Kidney (tissue), 14 donors: ENCODE results near the gene TRIM47. TPM values are rescaled to one million over a fixed set of nuclear protein-coding genes. Genes with fewer than 3 reads are reported as not detected.

Experiments
- DNase-seq, 5 donors: peaks; one replicate each; pipeline ENCODE4 v3.0.0-alpha.2; 2013 to 2020
- FAIRE-seq: peaks from 2 replicates; lab custom pipeline; 2012; peaks lifted over from hg19 to GRCh38; lab: Jason Lieb, UNC
- H3K27ac ChIP-seq, 2 donors: one replicate each; pipeline ENCODE4 v1.7.0; 2013; ENCODE audit warnings: low read depth in 2 of 2, low read length in 2 of 2, inconsistent platforms in 1 of 2
- H3K27me3 ChIP-seq: one replicate; pipeline ENCODE4 v1.7.1; 2013; ENCODE audit warnings: low read length, inconsistent platforms; ENCODE audit not compliant: control insufficient read depth, insufficient read depth
- H3K36me3 ChIP-seq, 3 donors: one replicate each; pipeline versions ENCODE4 v1.7.0 to v1.7.1; 2013; ENCODE audit warnings: low read length in 3 of 3, control low read depth in 1 of 3, inconsistent platforms in 1 of 3; ENCODE audit not compliant: insufficient read depth in 3 of 3, control insufficient read depth in 2 of 3
- H3K4me1 ChIP-seq, 3 donors: one replicate each; pipeline versions ENCODE4 v1.7.0 to v1.7.1; 2013; ENCODE audit warnings: low read length in 3 of 3, inconsistent platforms in 1 of 3, low read depth in 1 of 3; ENCODE audit not compliant: control insufficient read depth in 2 of 3, insufficient read depth in 2 of 3
- H3K4me3 ChIP-seq, 3 donors: one replicate each; pipeline versions ENCODE4 v1.7.0 to v1.8.1; 2013; ENCODE audit warnings: low read length in 3 of 3, control low read depth in 1 of 3, inconsistent platforms in 1 of 3
- H3K9ac ChIP-seq, 3 donors: one replicate each; pipeline versions ENCODE4 v1.7.0 to v1.7.1; 2013; ENCODE audit warnings: low read length in 3 of 3, control low read depth in 1 of 3, inconsistent platforms in 1 of 3
- H3K9me3 ChIP-seq, 3 donors: one replicate each; pipeline versions ENCODE4 v1.7.0 to v1.7.1; 2013; ENCODE audit warnings: low read length in 3 of 3, control low read depth in 1 of 3, inconsistent platforms in 1 of 3; ENCODE audit not compliant: control insufficient read depth in 2 of 3, insufficient read depth in 1 of 3
- intact Hi-C: fragments of 100-400 bp; cut with DNase I; formaldehyde crosslinking; loops from one replicate; pipeline ENCODE4 v1.11.1; 2022
- polyA plus RNA-seq: library from polyadenylated mRNA; stranded (reverse); fragments of 350-450 nt; fragmentation: Illumina TruSeq; extraction: RNeasy Lipid Tissue Mini Kit (QIAGEN cat#74804); gene quantifications from one replicate; pipeline ENCODE4 v1.2.3, GENCODE V29; 2014; ENCODE audit warnings: low read depth, low replicate concordance; ENCODE audit not compliant: insufficient read depth
- total RNA-seq: library from RNA; stranded (reverse); fragmentation: NEBNext Ultra II Directional; extraction: Animal tissue kit (Norgen Biotek cat#: 25700); gene quantifications from one replicate; pipeline ENCODE4 v1.2.1, GENCODE V29; 2021
- TF ChIP-seq, protein P1 (sequence below): IDR thresholded peaks from 3 replicates; pipeline ENCODE4 v1.5.1; 2012; ENCODE audit warnings: mild to moderate bottlenecking, moderate library complexity, borderline replicate concordance; ENCODE audit not compliant: insufficient read depth; ENCODE audit errors: extremely low read depth
- donor health status: control.
- donor health status: control.
- donor health status: control.
- donor health status: control.
- donor health status: control.
- donor health status: DM: yes; HTN: yes; CAD: no.
- donor health status: Normal renal cell carcinoma (clear cell type).

Gene TRIM47
- total and polyA plus RNA-seq, 2 donors from 2014 or later: 95.0 to 118 TPM

DNA sequence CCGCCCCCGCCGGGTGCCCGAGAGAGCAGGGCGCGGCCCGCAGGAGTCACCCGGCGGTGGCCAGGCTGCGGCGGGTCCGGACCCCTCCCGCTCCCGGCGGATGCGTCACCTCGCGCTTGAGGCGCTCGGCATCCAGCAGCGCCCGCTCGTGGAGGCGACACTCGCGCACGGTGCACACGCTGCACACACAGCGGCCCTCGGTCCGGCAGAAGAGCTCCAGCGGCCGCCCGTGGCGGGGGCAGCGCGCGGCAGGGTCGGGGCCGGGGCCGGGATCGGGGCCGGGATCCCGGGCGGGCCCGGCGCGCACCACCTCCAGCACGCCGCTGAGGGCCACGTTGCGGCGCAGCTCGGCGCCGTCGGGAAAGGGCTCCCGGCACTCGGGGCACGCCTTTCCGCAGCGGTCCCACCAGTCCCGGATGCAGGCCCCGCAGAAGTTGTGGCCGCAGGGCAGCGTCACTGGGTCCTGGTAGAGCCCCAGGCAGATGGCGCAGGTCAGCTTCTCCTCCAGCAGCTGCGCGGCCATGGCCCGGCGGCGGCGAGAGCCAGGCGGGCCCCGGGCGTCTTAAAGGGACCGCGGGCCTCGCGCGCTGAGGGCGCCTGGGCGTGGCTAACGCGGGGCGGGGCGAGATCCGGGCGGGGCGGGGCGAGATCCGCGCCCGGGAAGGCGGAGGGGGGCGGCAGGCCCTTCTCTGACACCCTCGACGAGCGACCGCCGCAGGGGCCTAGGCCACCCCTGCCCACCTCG, 18.2 kb upstream of the TRIM47 start, which contains the start of gene TRIM65:
Gene TRIM65 (minus strand): TSS at position 537 of the 745 bp plus-strand sequence. CDS start 14 bp downstream, at position 523.
- TF ChIP-seq, protein P1, sequence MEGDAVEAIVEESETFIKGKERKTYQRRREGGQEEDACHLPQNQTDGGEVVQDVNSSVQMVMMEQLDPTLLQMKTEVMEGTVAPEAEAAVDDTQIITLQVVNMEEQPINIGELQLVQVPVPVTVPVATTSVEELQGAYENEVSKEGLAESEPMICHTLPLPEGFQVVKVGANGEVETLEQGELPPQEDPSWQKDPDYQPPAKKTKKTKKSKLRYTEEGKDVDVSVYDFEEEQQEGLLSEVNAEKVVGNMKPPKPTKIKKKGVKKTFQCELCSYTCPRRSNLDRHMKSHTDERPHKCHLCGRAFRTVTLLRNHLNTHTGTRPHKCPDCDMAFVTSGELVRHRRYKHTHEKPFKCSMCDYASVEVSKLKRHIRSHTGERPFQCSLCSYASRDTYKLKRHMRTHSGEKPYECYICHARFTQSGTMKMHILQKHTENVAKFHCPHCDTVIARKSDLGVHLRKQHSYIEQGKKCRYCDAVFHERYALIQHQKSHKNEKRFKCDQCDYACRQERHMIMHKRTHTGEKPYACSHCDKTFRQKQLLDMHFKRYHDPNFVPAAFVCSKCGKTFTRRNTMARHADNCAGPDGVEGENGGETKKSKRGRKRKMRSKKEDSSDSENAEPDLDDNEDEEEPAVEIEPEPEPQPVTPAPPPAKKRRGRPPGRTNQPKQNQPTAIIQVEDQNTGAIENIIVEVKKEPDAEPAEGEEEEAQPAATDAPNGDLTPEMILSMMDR: peak; percentile 43
- peak; percentile 74 to 96 (median 89) for DNase-seq
- peak within 1 kb of the TSS; percentile 16 to 62 (median 60) for H3K4me3 ChIP-seq
- intact Hi-C loops: no loop called here
- H3K9me3 ChIP-seq: no peaks in the 10 kb centered on the region
- FAIRE-seq: no peak
- peaks cover 0 to 18% (median 9%) of the 10 kb centered on the region in 3 donors for H3K4me1 ChIP-seq
- H3K9ac ChIP-seq: peak within 1 kb of the TSS in 2 of 3 donors; percentile 43 to 65
- H3K27me3 ChIP-seq: no peaks in the 10 kb centered on the region
- peak within 1 kb of the TSS; percentile 78 to 91 for H3K27ac ChIP-seq
- peaks cover 0 to 22% (median 12%) of the 10 kb centered on the region in 3 donors for H3K36me3 ChIP-seq

DNA sequence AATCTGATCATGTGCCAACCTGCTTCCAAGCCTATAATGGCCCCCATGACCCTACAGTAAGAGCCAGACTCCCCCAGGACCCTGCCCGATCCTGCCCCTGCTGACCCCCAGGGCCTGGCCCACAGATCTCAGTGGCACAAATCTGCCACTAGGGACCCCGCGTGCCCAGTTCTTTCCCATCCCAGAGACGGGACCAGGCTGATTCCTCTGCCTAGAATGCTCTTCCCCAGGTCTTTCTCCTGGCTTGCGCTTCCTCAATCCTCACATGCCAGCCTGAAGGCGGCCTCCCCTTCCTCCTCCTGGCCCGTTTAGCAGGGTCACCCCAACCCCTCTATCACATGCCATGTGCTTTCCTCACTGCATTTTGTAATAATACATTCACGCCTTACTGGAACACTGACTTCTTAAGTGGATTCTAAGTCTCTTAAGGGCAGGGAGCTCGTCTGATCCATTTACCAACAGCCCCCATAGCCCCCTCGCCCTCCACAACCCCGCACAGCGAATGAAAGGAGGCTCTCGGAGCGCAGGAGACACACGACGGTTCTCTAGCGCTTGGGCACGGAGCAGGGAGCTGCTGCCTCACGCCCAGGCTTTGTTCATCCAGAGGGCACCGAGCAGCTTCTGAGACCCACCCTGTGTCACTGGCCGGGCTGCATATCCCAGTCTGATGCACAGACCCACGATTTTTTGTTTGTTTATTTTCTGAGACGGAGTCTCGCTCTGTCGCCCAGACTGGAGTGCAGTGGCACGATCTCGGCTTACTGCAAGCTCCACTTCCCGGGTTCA, 17.2 kb upstream of the TRIM47 start:
- H3K9ac ChIP-seq: peak overlapping the region in 2 of 3 donors; percentile 28 to 65
- H3K27me3 ChIP-seq: no peaks in the 10 kb centered on the region
- peaks cover 0 to 20% (median 9%) of the 10 kb centered on the region in 3 donors for H3K4me1 ChIP-seq
- peaks cover 0 to 20% (median 6%) of the 10 kb centered on the region in 3 donors for H3K36me3 ChIP-seq
- no peaks in the 10 kb centered on the region for H3K9me3 ChIP-seq
- no peak overlapping the region for H3K27ac ChIP-seq
- peak in 2 of 5 donors; percentile 16 to 76 for DNase-seq
- intact Hi-C loops: no loop called here
- FAIRE-seq: no peak
- TF ChIP-seq, protein P1: no peak
- H3K4me3 ChIP-seq: peak overlapping the region; percentile 16 to 62 (median 60)

DNA sequence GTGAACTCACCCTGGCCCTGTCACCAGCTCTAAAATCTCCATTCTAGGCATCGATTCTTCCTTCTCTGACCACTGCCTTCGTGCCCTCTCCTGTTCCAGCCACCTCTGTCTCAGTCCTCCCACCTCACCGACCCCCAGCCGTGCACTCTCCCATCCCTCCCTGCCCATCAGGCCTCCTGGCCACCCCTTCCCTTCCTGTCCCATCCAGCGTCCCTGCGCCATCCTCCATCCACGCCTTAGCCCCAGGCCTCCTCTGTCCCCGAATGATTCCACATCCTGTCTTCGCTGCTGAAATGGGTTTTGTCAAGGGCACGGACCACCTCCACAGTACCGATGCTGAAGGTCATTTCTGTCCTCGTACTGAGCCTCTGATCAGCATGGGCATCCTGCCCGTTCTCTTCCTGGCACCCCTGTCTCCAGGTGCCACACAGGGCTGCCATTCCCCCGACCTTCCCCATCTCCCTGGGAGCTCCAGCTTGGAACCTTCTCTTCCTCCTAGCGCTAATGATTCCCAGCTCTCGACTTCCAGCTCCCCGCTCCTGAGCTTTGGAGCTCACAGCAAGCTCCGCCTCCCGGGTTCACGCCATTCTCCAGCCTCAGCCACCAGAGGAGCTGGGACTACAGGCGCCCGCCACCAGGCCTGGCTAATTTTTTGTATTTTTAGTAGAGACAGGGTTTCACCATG, 15.8 kb upstream of the TRIM47 start:
- Histone ChIP-seq H3K27me3 (no peaks in the 10 kb centered on the region), H3K4me3 (no peak overlapping the region), H3K27ac (no peak overlapping the region), H3K36me3 (peaks cover 0 to 9% (median 6%) of the 10 kb centered on the region in 3 donors), H3K9ac (no peak overlapping the region), H3K4me1 (peaks cover 0 to 20% (median 9%) of the 10 kb centered on the region in 3 donors), H3K9me3 (no peaks in the 10 kb centered on the region)
- DNase-seq: peak in 1 of 5 donors; percentile 76
- FAIRE-seq: no peak
- intact Hi-C loops: no loop called here
- TF ChIP-seq, protein P1: no peak
